OCI-LY7 (cell line): Measurements from ENCODE around the gene STAG3. TPM values are rescaled to one million over a fixed set of nuclear protein-coding genes. Genes with fewer than 3 reads are reported as not detected.

Experiments used
- BruUV-seq: library from RNA; stranded (reverse); fragments of 400-500 nt; replicated peaks from 2 replicates; lab custom pipeline; 2021; lab: Mats Ljungman, UMichigan
- CTCF ChIA-PET: fragments of 300-600 bp; sonication (Branson Sonifier 250); formaldehyde crosslinking; loops from one replicate; lab custom pipeline; 2022; ENCODE audit warnings: antibody characterized with exemption; ENCODE audit not compliant: unreplicated experiment; lab: Charles Lee
- POLR2A ChIA-PET: fragments of 300-600 bp; sonication (Branson Sonifier 250); formaldehyde crosslinking; loops from one replicate; lab custom pipeline; 2022; ENCODE audit warnings: antibody characterized with exemption; lab: Charles Lee
- DNase-seq: peaks from one replicate; pipeline ENCODE4 v3.0.0-alpha.2; 2015; ENCODE audit warnings: low spot score
- H2AFZ ChIP-seq: fragments of 200-600 bp; sonication (generic), shearing (Covaris generic); 2 replicates; pipeline ENCODE4 v1.6.1; 2014; ENCODE audit warnings: mild to moderate bottlenecking, antibody characterized with exemption, low read length, moderate library complexity
- H3K27ac ChIP-seq: fragments of 200-600 bp; sonication (generic); 2 replicates; pipeline ENCODE4 v1.5.1; 2014; ENCODE audit warnings: mixed run types, low read depth, mild to moderate bottlenecking, moderate library complexity, low read length, inconsistent platforms; ENCODE audit not compliant: poor library complexity, severe bottlenecking
- H3K36me3 ChIP-seq: fragments of 200-600 bp; sonication (generic); 2 replicates; pipeline ENCODE4 v1.6.1; 2014; ENCODE audit warnings: mild to moderate bottlenecking, antibody characterized with exemption, low read length, moderate library complexity, mixed read lengths; ENCODE audit not compliant: insufficient read depth
- H3K4me1 ChIP-seq: fragments of 200-600 bp; sonication (generic); 2 replicates; pipeline ENCODE4 v1.5.1; 2014; ENCODE audit warnings: mild to moderate bottlenecking, low read length; ENCODE audit not compliant: insufficient read depth, poor library complexity, severe bottlenecking
- H3K4me2 ChIP-seq: fragments of 200-600 bp; sonication (generic); 2 replicates; pipeline ENCODE4 v1.6.1; 2014; ENCODE audit warnings: mild to moderate bottlenecking, low read length
- H3K4me3 ChIP-seq: fragments of 200-600 bp; sonication (generic); 2 replicates; pipeline ENCODE4 v1.5.1; 2014; ENCODE audit warnings: mild to moderate bottlenecking, low read depth, low read length; ENCODE audit not compliant: poor library complexity, severe bottlenecking
- H3K79me2 ChIP-seq: fragments of 200-600 bp; sonication (generic); 2 replicates; pipeline ENCODE4 v1.6.1; 2016; ENCODE audit warnings: low read depth, mild to moderate bottlenecking, low read length, moderate library complexity, mixed read lengths; ENCODE audit not compliant: insufficient read depth
- H3K9me2 ChIP-seq: fragments of 200-600 bp; sonication (generic); 2 replicates; pipeline ENCODE4 v1.6.1; 2016; ENCODE audit warnings: mild to moderate bottlenecking, low read length, mixed read lengths; ENCODE audit not compliant: insufficient read depth
- H3K9me3 ChIP-seq: fragments of 200-600 bp; sonication (generic); 2 replicates; pipeline ENCODE4 v1.6.1; 2014; ENCODE audit warnings: mild to moderate bottlenecking, mixed run types, low read length, mixed read lengths
- H4K20me1 ChIP-seq: fragments of 200-600 bp; sonication (generic); 2 replicates; pipeline ENCODE4 v1.6.1; 2014; ENCODE audit warnings: mild to moderate bottlenecking, antibody characterized with exemption, low read length, moderate library complexity, mixed read lengths; ENCODE audit not compliant: insufficient read depth
- EZH2phosphoT487 ChIP-seq: fragments of 200-600 bp; sonication (generic); IDR thresholded peaks from 2 replicates; pipeline ENCODE4 v1.6.1; 2018; ENCODE audit warnings: low read depth, borderline replicate concordance, mild to moderate bottlenecking, mixed run types, antibody characterized with exemption, low read length, moderate library complexity, mixed read lengths
- intact Hi-C: fragments of 100-400 bp; cut with micrococcal nuclease; formaldehyde crosslinking; loops from one replicate; pipeline ENCODE4 v1.10.0; 2022; ENCODE audit not compliant: unreplicated experiment
- total RNA-seq, 2 experiments: library from RNA; depleted of rRNA in 1 of 2; stranded (reverse); fragments of >200 nt in 1 of 2; shearing (Covaris generic) in 1 of 2; gene quantifications; 2 replicates each; pipeline ENCODE4 v1.2.3, GENCODE V29; 2014 to 2022
- TF ChIP-seq, protein P1 (sequence below): fragments of 200-600 bp; sonication (generic); conservative IDR thresholded peaks from 2 replicates; pipeline ENCODE4 v1.5.1; 2014; ENCODE audit warnings: mild to moderate bottlenecking, antibody characterized with exemption, low read length, moderate library complexity, mixed read lengths

The STAG3 gene
- total RNA-seq, 2 experiments from 2014 or later, result 70.2 to 82.8 TPM

DNA sequence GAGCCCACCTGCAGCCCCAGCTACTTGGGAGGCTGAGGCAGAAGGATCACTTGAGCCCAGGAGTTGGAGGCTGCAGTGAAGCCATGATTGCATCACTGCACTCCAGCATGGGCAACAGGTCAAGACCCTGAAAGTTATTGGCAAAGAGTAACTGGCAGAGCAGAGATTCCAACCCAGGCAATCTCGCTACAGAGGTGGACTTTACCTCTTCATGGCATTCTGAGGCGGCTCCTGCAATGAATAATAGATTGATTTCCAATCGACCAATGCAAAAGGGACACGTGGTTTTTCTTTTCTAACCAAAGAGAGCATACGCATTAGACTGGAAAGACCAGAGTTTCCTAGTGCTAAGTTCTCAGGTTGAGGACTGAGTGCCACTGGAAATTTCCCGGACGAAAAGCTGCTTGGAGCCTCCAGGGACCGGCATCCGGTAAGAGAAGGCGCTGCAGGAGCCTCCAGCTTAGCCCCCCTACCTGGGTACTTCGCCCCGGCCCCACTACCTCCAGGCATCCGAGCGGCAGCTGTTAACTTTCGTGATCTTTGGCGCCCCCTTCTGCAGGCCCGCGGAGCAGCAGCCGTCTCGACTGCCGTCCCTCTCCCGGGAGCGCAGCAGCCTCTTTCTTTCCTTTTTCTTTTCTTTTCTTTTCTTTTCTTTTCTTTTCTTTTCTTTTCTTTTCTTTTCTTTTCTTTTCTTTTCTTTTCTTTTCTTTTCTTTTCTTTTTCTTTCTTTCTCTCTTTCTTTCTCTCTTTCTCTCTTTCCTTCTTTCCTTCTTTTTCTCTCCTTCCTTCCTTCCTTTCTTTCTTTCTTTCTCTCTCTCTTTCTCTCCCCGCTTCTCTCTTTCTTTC, 46.9 kb upstream of the STAG3 start:
- Histone ChIP-seq H3K9me3 (no peaks in the 10 kb centered on the region), H3K27ac (no peak overlapping the region), H3K9me2 (no peaks in the 10 kb centered on the region), H3K36me3 (no peaks in the 10 kb centered on the region), H2AFZ (peak overlapping the region; percentile 27; the same call in 1 of the 2 replicates), H4K20me1 (no peaks in the 10 kb centered on the region), H3K4me1 (peaks cover 38% of the 10 kb centered on the region), H3K79me2 (no peaks in the 10 kb centered on the region), H3K4me3 (no peak overlapping the region), H3K4me2 (peak overlapping the region; percentile 60; the same call in 1 of the 2 replicates)
- BruUV-seq, result no TSS peak
- POLR2A ChIA-PET, result interaction anchor here (0.5 to 0.9 kb wide), 3 partner anchors 29 to 781 kb away, joined by 3 to 5 read pairs (median 4); partner anchors contain the start of genes AP4M1 and MCM7
- peak; percentile 78 for DNase-seq
- intact Hi-C loops, result loop anchor here (1.0 to 10.0 kb wide), 3 partner anchors 139 to 214 kb away; no protein-coding TSS in a partner anchor
- CTCF ChIA-PET, result interaction anchor here (0.6 to 1.7 kb wide), 4 partner anchors 29 to 160 kb away, joined by 3 to 4 read pairs (median 3); partner anchors contain the start of gene AP4M1
- TF ChIP-seq EZH2phosphoT487, result no peak
- TF ChIP-seq, protein P1, sequence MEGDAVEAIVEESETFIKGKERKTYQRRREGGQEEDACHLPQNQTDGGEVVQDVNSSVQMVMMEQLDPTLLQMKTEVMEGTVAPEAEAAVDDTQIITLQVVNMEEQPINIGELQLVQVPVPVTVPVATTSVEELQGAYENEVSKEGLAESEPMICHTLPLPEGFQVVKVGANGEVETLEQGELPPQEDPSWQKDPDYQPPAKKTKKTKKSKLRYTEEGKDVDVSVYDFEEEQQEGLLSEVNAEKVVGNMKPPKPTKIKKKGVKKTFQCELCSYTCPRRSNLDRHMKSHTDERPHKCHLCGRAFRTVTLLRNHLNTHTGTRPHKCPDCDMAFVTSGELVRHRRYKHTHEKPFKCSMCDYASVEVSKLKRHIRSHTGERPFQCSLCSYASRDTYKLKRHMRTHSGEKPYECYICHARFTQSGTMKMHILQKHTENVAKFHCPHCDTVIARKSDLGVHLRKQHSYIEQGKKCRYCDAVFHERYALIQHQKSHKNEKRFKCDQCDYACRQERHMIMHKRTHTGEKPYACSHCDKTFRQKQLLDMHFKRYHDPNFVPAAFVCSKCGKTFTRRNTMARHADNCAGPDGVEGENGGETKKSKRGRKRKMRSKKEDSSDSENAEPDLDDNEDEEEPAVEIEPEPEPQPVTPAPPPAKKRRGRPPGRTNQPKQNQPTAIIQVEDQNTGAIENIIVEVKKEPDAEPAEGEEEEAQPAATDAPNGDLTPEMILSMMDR, result peak; percentile 81

DNA sequence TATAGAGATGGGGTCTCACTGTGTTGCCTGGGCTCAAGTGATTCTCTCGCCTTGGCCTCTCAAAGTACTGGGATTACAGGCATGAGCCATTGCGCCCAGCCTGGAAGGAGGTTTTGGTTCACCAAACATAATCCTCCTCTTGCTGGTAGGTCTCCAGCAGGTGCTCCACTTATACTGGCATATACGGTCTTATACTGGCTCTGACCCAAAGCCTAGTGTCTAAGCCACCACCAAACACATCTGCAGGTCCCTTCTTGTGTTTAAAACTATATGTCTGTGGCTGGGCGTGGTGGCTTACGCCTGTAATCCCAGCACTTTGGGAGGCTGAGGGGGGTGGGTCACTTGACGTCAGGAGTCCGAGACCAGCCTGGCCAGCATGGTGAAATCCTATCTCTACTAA, 45.6 kb upstream of the STAG3 start:
- CTCF ChIA-PET, result no interaction called here
- Histone ChIP-seq H3K4me2 (peak overlapping the region; percentile 27; the same call in 1 of the 2 replicates), H3K36me3 (no peaks in the 10 kb centered on the region), H2AFZ (no peak overlapping the region), H4K20me1 (no peaks in the 10 kb centered on the region), H3K9me3 (no peaks in the 10 kb centered on the region), H3K4me3 (no peak overlapping the region), H3K9me2 (no peaks in the 10 kb centered on the region), H3K79me2 (no peaks in the 10 kb centered on the region), H3K27ac (no peak overlapping the region), H3K4me1 (peaks cover 34% of the 10 kb centered on the region)
- intact Hi-C loops, result loop anchor here (1.0 to 10.0 kb wide), 4 partner anchors 85 to 275 kb away; no protein-coding TSS in a partner anchor
- no TSS peak for BruUV-seq
- POLR2A ChIA-PET, result interaction anchor here (0.5 to 1.1 kb wide), 4 partner anchors 31 to 271 kb away, joined by 3 to 9 read pairs (median 4); no protein-coding TSS in a partner anchor
- no peak for DNase-seq
- TF ChIP-seq EZH2phosphoT487, result no peak

DNA sequence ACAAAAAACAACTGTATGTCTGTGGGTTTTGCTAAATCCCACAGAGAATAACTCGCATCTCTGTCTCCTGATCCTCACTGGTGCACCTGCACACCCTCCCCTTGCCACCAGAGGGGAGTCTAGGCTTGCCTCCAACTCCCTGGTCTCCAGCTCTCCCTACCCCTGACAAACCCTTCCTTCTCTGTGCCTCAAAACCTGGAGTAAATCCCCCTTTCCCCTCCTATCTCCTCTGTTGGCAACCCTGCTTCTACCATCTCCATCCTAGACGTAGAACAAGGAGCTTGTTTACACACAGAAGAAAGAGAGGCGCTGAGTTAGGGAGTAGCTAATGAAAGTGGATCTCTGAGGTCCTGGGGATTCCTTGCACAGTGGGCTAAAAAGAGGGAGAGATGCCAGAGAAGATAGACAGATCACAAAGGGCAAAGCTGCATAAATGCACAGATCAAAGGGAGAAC, 45.0 kb upstream of the STAG3 start:
- intact Hi-C loops, result loop anchor here (1.0 to 10.0 kb wide), 4 partner anchors 85 to 275 kb away; no protein-coding TSS in a partner anchor
- ChIA-PET POLR2A (interaction anchor here (0.5 to 1.1 kb wide), 5 partner anchors 31 to 270 kb away, joined by 3 to 9 read pairs (median 3); no protein-coding TSS in a partner anchor), CTCF (interaction anchor here (0.5 to 1.2 kb wide), 6 partner anchors 32 to 269 kb away, joined by 3 to 6 read pairs (median 4); partner anchors contain the start of gene MCM7)
- Histone ChIP-seq H3K9me3 (no peaks in the 10 kb centered on the region), H3K79me2 (no peaks in the 10 kb centered on the region), H3K4me3 (no peak overlapping the region), H2AFZ (0 out of 2 replicates have a peak overlapping the region, but pooled peaks have one; percentile 1), H3K4me1 (peaks cover 36% of the 10 kb centered on the region), H4K20me1 (no peaks in the 10 kb centered on the region), H3K27ac (no peak overlapping the region), H3K9me2 (no peaks in the 10 kb centered on the region), H3K36me3 (no peaks in the 10 kb centered on the region), H3K4me2 (peak overlapping the region; percentile 27; the same call in 1 of the 2 replicates)
- TF ChIP-seq, protein P1, result peak; percentile 96
- TF ChIP-seq EZH2phosphoT487, result no peak
- DNase-seq, result peak; percentile 81
- no TSS peak for BruUV-seq
